ENCODE results near the gene FAM170B. TPM values are rescaled to one million over a fixed set of nuclear protein-coding genes. Genes with fewer than 3 reads are reported as not detected.

The FAM170B gene
- total and polyA plus RNA-seq, 7 donors = 0.01 TPM; not detected in 6

DNA sequence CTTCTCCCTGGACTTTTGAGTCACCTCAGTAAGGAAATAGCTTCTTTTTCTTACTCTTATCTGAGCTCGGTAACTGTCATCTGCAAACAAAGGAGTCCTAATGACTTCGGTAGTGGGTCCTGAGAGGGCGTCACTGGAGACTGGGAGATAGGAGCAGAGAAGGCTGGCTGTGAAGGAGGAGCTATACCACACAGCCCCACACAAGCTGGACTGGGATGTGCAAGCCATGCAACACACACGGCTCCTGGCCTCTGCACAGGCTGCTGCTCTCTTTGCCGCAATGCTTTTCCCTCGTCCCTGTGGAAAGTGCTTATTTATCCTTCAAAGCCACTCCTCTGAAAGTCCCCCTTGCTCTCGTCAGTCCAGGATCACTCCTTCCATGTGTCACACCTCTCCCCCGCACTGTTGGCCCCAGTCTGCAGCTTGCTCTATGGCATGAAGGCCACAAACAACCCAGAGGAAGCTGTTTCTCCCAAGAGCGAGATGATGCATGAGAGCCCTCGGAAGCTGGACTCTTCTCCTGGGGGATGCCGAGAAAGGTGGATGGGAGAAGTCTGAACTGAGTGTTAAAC lies 39.5 kb upstream of the FAM170B start:
- DNase-seq = no peak

DNA sequence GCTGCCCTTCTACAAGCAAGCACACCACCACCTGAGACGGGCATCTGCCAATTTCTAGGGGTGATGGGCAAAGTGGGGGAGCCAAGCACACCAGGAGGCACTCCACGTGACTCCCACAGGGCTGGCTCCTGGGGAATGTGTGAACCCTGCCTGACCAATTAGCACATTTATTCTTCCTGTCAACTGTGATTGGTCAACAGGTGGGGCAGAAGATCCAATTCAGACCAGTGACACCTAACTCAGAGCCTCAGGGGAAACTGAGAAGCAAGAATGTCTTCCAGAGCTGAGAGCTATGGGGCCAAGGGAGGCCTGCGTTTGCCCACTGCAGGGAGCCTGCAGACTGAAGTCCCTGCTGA lies 38.9 kb upstream of the FAM170B start:
- Histone ChIP-seq H3K4me3 (no peak overlapping the region), H3K27me3 (ENCODE audit: insufficient read depth in 3 of 3, low read length in 2 of 3) (no peaks in the 10 kb centered on the region), H3K27ac (no peak overlapping the region), H3K9me3 (no peaks in the 10 kb centered on the region), H3K36me3 (ENCODE audit: insufficient read depth in 1 of 2, low read depth in 1 of 2) (no peaks in the 10 kb centered on the region), H3K4me1 (no peaks in the 10 kb centered on the region)
- intact Hi-C loops (cut with DNase I) = no loop called here
- ATAC-seq (no peak), DNase-seq (no peak)
- TF ChIP-seq, protein P1, sequence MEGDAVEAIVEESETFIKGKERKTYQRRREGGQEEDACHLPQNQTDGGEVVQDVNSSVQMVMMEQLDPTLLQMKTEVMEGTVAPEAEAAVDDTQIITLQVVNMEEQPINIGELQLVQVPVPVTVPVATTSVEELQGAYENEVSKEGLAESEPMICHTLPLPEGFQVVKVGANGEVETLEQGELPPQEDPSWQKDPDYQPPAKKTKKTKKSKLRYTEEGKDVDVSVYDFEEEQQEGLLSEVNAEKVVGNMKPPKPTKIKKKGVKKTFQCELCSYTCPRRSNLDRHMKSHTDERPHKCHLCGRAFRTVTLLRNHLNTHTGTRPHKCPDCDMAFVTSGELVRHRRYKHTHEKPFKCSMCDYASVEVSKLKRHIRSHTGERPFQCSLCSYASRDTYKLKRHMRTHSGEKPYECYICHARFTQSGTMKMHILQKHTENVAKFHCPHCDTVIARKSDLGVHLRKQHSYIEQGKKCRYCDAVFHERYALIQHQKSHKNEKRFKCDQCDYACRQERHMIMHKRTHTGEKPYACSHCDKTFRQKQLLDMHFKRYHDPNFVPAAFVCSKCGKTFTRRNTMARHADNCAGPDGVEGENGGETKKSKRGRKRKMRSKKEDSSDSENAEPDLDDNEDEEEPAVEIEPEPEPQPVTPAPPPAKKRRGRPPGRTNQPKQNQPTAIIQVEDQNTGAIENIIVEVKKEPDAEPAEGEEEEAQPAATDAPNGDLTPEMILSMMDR (IDR thresholded peaks at IDR 0.05) = no peak
- WGBS, 3 donors = 81 to 96% (median 85%) methylated on average over 3 of the region's 3 CpGs

More for the DNA sequence above, 39.5 kb upstream of the FAM170B start:
- no peak for ATAC-seq
- no peaks in the 10 kb centered on the region for H3K27me3 ChIP-seq (ENCODE audit: insufficient read depth in 3 of 3, low read length in 2 of 3)
- no peaks in the 10 kb centered on the region for H3K4me1 ChIP-seq
- no peaks in the 10 kb centered on the region for H3K9me3 ChIP-seq
- no peak overlapping the region for H3K4me3 ChIP-seq
- TF ChIP-seq, protein P1 (IDR thresholded peaks at IDR 0.05) = no peak
- WGBS, 3 donors = 92 to 95% (median 94%) methylated on average over 11 of the region's 11 CpGs
- no peaks in the 10 kb centered on the region for H3K36me3 ChIP-seq (ENCODE audit: insufficient read depth in 1 of 2, low read depth in 1 of 2)
- intact Hi-C loops (cut with DNase I) = no loop called here
- H3K27ac ChIP-seq = no peak overlapping the region

DNA sequence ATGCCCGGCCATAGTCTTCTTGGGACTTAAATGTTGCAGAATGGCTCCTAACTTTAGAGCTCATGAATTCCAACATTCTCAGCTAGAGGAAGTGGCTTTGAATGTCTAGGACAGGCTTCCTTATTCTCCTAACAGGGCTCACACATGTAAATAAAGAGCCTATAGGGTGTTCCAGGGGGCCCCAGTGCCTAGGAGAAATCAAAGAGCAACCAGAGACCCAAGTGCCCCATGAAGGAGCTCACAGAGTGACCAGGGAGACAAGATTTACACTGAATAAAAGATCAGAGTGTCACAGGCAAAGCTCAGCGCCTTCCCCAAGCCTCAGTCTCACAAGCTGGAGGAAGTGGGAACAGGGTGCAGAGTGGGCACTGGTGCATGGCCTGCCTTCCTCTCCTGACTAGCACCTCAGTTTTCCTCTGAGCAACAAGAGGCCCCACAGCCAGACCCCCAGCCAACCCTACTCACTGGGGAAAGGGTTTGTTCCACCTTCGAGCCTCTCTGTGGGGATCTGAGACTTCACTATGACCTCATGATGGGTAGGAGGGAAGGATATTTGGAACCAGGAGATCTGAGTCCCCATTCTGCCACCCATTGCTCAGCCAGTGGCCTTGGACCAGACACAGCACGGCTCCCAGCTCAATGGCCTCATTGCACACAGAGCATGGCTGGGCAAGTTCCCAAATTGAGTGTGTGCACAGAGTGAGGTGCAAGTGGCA lies 38.4 kb upstream of the FAM170B start:
- DNase-seq = no peak
- intact Hi-C loops (cut with DNase I) = no loop called here
- Histone ChIP-seq H3K27ac (no peak overlapping the region), H3K36me3 (ENCODE audit: insufficient read depth in 1 of 2, low read depth in 1 of 2) (no peaks in the 10 kb centered on the region), H3K4me3 (no peak overlapping the region), H3K9me3 (no peaks in the 10 kb centered on the region), H3K27me3 (ENCODE audit: insufficient read depth in 3 of 3, low read length in 2 of 3) (no peaks in the 10 kb centered on the region), H3K4me1 (no peaks in the 10 kb centered on the region)
- no peak for ATAC-seq
- TF ChIP-seq, protein P1 (IDR thresholded peaks at IDR 0.05) = no peak
- 90 to 94% (median 92%) methylated on average over 4 of the region's 4 CpGs for WGBS, 3 donors

DNA sequence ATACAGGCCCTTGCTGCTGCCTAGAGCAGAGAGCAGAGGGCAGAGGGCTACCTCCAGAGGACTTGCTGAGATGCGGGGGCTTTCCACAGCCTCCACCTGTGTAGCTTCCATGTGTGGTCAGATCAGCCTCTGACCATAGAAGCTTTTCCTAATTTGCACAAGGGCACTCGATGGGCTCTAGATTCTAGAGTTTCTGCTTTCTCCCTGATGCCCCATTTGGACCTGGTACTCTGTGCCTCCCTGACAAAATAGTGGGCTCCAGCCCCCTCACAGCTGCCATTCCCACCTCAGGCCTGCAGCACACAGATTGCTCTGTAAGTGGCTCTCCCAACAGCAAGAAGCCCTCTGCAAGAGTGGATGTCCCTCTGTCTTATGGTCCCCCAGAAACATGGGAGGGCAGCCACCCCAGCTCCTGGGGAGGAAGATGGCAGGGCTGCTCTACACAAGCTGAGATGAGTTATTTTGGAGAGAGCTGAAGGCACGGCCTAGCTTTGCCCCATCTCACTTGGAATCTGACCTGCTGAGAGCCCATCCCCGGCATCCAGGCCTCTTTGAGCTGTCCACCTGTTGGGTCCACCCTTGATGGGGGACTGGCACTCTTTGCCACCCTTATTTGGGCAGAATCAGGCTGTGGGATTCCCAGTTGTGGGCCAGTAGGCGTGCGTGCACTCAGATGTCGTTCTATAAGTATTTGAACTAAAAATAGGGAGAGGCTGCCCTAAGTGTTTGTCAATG lies 37.7 kb upstream of the FAM170B start:
- 66 to 85% (median 80%) methylated on average over 7 of the region's 7 CpGs for WGBS, 3 donors
- intact Hi-C loops (cut with DNase I) = no loop called here
- no peaks in the 10 kb centered on the region for H3K36me3 ChIP-seq (ENCODE audit: insufficient read depth in 1 of 2, low read depth in 1 of 2)
- no peaks in the 10 kb centered on the region for H3K4me1 ChIP-seq
- no peak overlapping the region for H3K4me3 ChIP-seq
- TF ChIP-seq, protein P1 (IDR thresholded peaks at IDR 0.05) = no peak
- no peak overlapping the region for H3K27ac ChIP-seq
- no peak for DNase-seq
- ATAC-seq = no peak
- no peaks in the 10 kb centered on the region for H3K27me3 ChIP-seq (ENCODE audit: insufficient read depth in 3 of 3, low read length in 2 of 3)
- no peaks in the 10 kb centered on the region for H3K9me3 ChIP-seq
